A673 (cell line): ENCODE results near the gene MGAT5B.

Experiments used
- CTCF ChIP-seq: fragments of 300-800, 200-600 bp; sonication (generic); conservative IDR thresholded peaks from 2 replicates; pipeline ENCODE4 v1.5.1; 2017; ENCODE audit warnings: low read depth, mild to moderate bottlenecking, antibody characterized with exemption, low read length, moderate library complexity, mixed read lengths
- EZH2 ChIP-seq: fragments of 200-600 bp; sonication (generic); IDR thresholded peaks from 2 replicates; pipeline ENCODE4 v1.6.1; 2017; ENCODE audit warnings: borderline replicate concordance, low read depth, mild to moderate bottlenecking, mixed read lengths, antibody characterized with exemption, low read length; ENCODE audit not compliant: poor library complexity, severe bottlenecking

- TF ChIP-seq CTCF: no peak
- no peak for TF ChIP-seq EZH2
Observed at GRCh38 chr17:76866203-76866602, 2.0 kb upstream of the MGAT5B start.
